ENCODE data around the gene MRTFA. TPM values are rescaled to one million over a fixed set of nuclear protein-coding genes. Genes with fewer than 3 reads are reported as not detected.
"Not testable (repeated sequence)": the region's sequence is repeated elsewhere in the genome, so short reads cannot be mapped to it uniquely, and the experiment has no call there.

Gene MRTFA
- total RNA-seq, 1 donor from 2014 or later, result 71.3 TPM

GRCh38 chr22:40598712-40599111 lies 37.8 kb downstream of the MRTFA start:
- intact Hi-C loops (cut with micrococcal nuclease), result not testable (repeated sequence)

- intact Hi-C loops (cut with micrococcal nuclease), result no loop called here
Observed at GRCh38 chr22:40597526-40598430, 38.7 kb downstream of the MRTFA start.

GRCh38 chr22:40595497-40596234 lies 40.9 kb downstream of the MRTFA start:
- intact Hi-C loops (cut with micrococcal nuclease), result no loop called here

GRCh38 chr22:40594924-40595323 lies 41.6 kb downstream of the MRTFA start:
- intact Hi-C loops (cut with micrococcal nuclease), result no loop called here

- intact Hi-C loops (cut with micrococcal nuclease), result no loop called here
Observed at GRCh38 chr22:40594346-40594745, 42.2 kb downstream of the MRTFA start.

- intact Hi-C loops (cut with micrococcal nuclease), result no loop called here
Observed at GRCh38 chr22:40593460-40594273, 42.9 kb downstream of the MRTFA start.

GRCh38 chr22:40592352-40593113 lies 44.0 kb downstream of the MRTFA start:
- intact Hi-C loops (cut with micrococcal nuclease), result no loop called here

- intact Hi-C loops (cut with micrococcal nuclease), result no loop called here
Observed at GRCh38 chr22:40588726-40589125, 47.8 kb downstream of the MRTFA start.

- intact Hi-C loops (cut with micrococcal nuclease), result no loop called here
Observed at GRCh38 chr22:40586781-40587180, 49.7 kb downstream of the MRTFA start.

- intact Hi-C loops (cut with micrococcal nuclease), result no loop called here
Observed at GRCh38 chr22:40585310-40585751, 51.2 kb downstream of the MRTFA start.

GRCh38 chr22:40584766-40585165 lies 51.8 kb downstream of the MRTFA start:
- intact Hi-C loops (cut with micrococcal nuclease), result loop anchor here (5.0 kb wide), 1 partner anchor 53 kb away; the partner anchor contains the start of gene MRTFA

- intact Hi-C loops (cut with micrococcal nuclease), result loop anchor here (5.0 kb wide), 1 partner anchor 54 kb away; the partner anchor contains the start of gene MRTFA
Observed at GRCh38 chr22:40583053-40583741, 53.3 kb downstream of the MRTFA start.

- intact Hi-C loops (cut with micrococcal nuclease), result loop anchor here (5.0 kb wide), 1 partner anchor 55 kb away; the partner anchor contains the start of gene MRTFA
Observed at GRCh38 chr22:40582063-40582462, 54.5 kb downstream of the MRTFA start.

GRCh38 chr22:40580631-40581030 lies 55.9 kb downstream of the MRTFA start:
- intact Hi-C loops (cut with micrococcal nuclease), result loop anchor here (5.0 kb wide), 1 partner anchor 57 kb away; the partner anchor contains the start of gene MRTFA

GRCh38 chr22:40578171-40578570 lies 58.3 kb downstream of the MRTFA start:
- intact Hi-C loops (cut with micrococcal nuclease), result loop anchor here (5.0 kb wide), 1 partner anchor 46 kb away; no protein-coding TSS in a partner anchor

GRCh38 chr22:40572976-40573375 lies 63.5 kb downstream of the MRTFA start:
- intact Hi-C loops (cut with micrococcal nuclease), result no loop called here

GRCh38 chr22:40571887-40572286 lies 64.6 kb downstream of the MRTFA start:
- intact Hi-C loops (cut with micrococcal nuclease), result no loop called here

- intact Hi-C loops (cut with micrococcal nuclease), result no loop called here
Observed at GRCh38 chr22:40567626-40568328, 68.7 kb downstream of the MRTFA start.

GRCh38 chr22:40567106-40567505 lies 69.4 kb downstream of the MRTFA start:
- intact Hi-C loops (cut with micrococcal nuclease), result no loop called here

Data from T-helper 2 cell treated with Interferon-gamma antibody and Interleukin-4, amounts not matched to agents 100 ng/mL and 5 ng/mL, for 36 hours (primary cell).